Stimulated activated CD8-positive, alpha-beta memory T cell treated with anti-CD3 and anti-CD28 coated beads, Interleukin-4, amount 100 ng/mL, for 48 hours (primary cell): Measurements from ENCODE around the gene MLH3.

Experiments used
- DNase-seq: peaks from one replicate; pipeline ENCODE4 v3.0.0-alpha.2; 2020

Gene MLH3

DNA sequence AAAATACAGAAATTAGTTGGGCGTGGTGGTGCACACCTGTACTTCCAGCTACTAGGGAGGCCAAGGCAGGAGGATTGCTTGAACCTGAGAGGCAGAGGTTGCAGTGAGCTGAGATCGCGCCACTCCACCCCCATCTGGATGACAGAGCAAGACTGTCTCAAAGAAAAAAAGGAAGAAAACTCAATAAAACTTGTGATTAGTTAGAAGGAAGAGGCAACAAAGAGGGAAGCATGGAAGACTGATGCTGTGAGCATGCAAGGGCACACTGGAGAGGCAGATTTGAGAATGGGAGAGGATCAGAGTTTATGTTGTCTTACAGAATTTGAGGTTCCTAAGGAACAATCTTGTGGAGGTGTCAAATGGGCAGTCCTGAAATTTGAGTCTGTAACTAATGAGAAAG, 15.4 kb upstream of the MLH3 start:
- no peak for DNase-seq

DNA sequence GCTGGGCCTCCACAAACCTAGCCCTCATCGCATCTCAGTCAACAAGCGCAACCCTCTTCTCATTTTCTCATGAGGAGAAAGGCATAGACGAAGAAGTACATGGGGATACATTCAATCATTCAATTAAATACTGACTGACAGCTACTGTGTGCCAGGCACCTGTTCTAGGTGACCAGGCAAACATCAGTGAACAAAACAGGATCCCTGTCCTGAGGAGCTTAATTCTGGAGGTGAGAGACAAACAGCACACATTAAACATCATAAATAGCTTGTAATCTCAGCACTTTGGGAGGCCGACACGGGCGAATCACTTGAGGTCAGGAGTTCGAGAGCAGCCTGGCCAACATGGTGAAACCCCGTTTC, 12.9 kb upstream of the MLH3 start:
- no peak for DNase-seq

DNA sequence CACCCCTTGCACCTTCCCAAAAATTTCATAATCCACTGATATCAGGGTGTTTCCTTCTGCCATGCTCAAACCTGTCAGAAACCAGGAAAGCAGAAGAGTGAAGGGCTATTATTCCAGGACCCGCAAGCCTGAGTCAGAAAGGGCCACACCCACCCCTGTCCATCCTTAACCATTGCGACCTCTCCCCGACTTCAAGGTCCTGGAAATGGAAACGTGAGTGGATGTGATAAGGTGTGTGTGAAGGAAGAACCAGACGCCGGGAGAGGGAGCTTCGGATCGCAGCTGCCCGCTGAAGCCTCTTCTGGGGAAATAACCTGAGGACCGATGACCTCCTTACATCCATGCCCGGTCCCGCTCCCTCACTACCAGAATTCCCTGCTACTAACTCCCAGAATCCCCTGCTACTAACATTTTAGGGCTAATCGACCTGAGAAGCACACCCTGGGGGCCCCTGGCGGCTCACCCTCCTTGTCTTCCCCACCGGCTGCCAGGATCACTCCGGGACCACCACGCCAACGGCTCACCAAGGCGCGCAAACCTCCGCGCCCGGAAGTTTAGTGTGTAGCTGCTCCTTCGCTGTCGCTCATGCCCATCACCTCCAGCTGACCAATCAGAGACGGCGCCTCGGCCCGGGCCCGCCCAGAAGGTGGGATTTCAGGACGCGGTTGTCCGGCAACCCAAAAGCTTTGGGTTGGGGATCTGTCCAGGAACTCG, 12.4 kb upstream of the MLH3 start, which contains the start of gene ACYP1:
Gene ACYP1, minus strand, starts transcription at position 534 of the 714 bp plus-strand sequence. Its CDS starts 471 bp downstream, at position 63.
- DNase-seq = peak; percentile 96

GRCh38 chr14:75063013-75063412, 11.7 kb upstream of the MLH3 start:
- DNase-seq = no peak

DNA sequence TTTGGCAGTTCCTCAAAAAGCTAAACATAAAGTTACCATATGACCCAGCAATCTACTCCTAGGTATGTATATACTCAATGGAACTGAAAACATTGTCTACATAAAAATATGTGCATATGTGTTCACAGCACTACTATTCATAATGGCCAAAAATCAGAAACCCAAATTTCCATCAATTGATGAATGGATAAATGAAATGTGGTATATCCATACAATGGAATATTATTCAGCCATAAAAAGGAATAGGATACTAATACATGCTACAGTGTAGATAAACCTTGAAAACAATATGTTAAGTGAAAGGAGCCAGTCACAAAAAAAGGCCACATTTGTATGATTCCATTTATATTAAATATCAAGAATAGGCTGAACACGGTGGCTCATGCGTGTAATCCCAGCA, 9.2 kb upstream of the MLH3 start:
- DNase-seq = no peak

DNA sequence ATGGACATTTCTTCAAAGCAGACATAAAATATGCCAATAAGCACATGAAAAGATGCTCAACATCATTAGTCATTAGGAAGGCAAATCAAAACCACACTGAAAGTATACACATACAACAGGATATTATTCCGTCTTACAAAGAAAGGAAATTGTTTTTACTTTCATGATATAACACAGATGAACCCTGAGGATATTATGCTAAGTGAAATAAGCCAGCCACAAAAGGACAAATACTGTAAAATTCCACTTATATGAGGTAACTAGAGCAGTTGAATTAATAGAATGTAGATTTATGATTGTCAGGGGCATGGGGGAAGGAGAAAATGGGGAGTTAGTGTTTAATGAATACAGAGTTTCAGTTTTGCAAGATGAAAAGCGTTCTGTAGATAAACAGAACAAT, 8.4 kb upstream of the MLH3 start:
- DNase-seq = no peak

DNA sequence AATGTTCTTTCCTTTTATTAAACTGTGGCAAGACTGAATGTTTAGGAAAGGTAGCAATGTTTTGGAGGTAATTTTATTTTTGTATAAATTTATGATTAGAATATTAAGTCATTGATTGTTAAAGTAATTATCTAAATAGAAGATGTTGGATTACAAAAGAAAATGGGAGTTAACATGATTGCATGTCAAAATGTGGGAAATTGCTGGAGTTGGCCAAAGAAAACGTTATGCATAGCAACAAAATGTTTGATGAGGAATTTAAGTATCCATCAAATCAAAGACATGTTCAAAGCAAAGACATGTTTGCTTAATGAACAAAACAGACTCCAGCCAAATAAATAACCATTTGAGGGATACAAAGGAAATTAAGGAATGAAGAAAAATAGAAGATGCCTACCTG, 3.2 kb upstream of the MLH3 start:
- DNase-seq = no peak

DNA sequence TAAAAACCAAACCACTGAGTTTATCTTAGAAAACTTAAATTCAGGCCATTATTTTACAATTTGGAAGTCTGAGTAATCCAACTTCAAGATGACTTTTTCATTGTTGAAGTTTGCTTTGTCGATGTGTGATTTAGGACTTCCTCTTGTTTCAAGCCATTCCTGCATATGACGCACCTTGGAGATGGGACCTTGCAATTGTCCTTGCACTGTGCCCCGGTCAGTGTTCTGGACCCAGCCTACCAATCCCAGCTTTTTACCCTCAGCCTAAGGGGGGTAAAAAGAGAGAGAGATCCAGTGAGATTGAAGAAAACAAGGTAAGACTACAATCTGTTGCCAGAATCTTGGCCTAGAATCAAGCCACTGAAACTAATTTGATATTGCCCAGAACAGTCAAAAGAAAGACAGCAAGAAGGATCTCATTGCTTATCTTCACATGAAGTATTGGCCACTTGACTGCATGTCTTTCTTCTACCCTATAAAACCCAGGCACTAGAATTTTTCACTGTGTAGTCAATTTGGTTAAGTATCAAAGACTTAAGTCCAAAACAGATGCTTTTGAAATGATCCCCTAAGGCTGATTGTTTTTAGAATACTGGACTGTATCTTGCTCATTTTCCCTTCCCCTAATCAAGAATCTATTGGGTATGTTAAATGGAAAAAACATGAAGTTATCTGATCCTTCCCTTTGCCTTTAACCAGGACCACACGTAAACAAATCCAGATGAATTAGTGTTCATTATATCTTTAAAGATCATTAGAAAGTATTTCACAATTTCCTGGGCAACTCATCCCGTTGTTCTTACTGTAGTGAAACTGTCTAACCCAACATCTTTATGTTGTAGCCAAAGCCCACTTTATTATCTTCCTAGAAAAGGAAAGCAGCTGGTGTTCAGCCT, 2.4 kb upstream of the MLH3 start:
- no peak for DNase-seq

- no peak for DNase-seq
These were observed 261 bp upstream of the MLH3 start for GRCh38 chr14:75051556-75051899.

DNA sequence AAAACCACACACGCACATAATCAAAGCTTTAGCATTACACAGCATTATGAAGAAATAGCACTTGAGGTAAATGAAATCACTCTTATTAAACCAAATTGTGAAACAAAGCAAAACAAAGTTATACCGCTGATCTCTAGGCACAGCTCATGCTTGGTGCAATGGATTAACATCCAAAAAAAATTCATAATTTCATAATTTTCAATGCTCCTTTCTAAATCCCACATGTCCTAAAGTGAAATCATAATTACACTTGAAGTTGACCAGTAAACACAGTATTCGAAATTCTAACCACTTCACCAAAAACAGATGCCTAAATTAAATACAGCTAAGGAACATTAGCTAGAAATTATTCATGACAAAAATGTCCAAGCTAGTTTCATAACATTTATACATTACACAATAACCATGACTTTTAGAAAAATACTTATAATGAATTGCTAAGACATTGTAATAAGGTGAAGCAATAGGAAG, 1.5 kb downstream of the MLH3 start:
- no peak for DNase-seq

- DNase-seq = no peak
These were observed 2.1 kb downstream of the MLH3 start for GRCh38 chr14:75049136-75049535.

GRCh38 chr14:75048101-75048500, 3.2 kb downstream of the MLH3 start:
- no peak for DNase-seq

- no peak for DNase-seq
These were observed 3.8 kb downstream of the MLH3 start for GRCh38 chr14:75047506-75047905.

GRCh38 chr14:75046899-75047298, 4.4 kb downstream of the MLH3 start:
- no peak for DNase-seq

- no peak for DNase-seq
These were observed 5.0 kb downstream of the MLH3 start for GRCh38 chr14:75046275-75046674.

DNA sequence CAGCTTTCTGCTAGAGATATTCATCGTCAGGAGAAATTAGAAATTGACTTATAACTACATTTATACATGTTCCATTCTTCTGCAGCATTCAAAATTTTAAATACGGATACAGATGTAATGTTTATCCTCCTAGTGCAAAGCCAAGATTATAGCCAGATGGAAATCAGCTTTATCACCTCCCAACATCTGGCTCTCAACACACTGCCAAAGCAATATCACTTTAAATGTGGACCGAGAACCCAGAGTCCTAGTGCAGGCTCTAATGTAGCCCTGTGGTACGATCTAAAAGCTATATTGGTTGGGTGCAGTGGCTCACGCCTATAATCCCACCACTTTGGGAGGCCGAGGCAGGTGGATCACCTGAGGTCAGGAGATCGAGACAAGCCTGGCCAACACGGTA, 6.5 kb downstream of the MLH3 start:
- DNase-seq = no peak

DNA sequence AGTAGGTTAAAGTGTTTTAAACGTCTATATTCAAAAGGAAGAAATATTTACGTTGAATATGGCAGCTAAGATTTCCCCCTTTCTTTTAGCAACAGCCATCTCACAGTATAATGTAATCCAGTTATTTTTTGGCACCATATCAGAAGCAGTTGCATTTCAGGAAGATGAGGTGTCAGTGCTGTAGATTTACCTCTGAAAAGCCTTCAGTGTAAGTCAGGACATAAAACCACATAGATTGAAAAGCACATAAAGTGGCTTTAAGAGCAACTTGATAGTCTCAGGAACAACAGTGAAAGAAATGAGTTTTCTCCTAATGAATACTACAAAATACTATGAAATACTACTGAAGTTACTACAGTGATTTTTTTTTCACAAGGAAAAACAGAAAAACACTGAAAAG, 6.9 kb downstream of the MLH3 start:
- no peak for DNase-seq

GRCh38 chr14:75042035-75042434, 9.2 kb downstream of the MLH3 start:
- DNase-seq = no peak

DNA sequence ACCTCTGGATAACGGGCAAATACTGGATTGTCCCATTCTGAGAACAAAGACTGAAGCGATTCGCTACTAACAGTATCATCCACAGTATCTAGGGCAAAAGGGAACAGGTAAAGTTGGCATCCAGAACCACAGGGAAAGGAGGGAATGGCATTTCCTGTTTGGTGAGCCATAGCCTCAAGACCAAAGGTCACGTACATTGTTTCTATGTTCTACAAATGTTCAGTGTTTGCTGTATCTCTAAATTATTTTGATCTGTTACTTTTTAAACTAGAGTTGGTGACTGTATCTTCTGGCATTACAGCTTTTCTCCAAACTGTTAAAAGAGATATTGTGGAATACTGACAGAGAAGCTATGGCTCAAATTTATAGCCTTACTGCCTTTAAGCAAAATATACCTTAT, 9.7 kb downstream of the MLH3 start:
- no peak for DNase-seq

GRCh38 chr14:75040959-75041358, 10.3 kb downstream of the MLH3 start:
- no peak for DNase-seq

DNA sequence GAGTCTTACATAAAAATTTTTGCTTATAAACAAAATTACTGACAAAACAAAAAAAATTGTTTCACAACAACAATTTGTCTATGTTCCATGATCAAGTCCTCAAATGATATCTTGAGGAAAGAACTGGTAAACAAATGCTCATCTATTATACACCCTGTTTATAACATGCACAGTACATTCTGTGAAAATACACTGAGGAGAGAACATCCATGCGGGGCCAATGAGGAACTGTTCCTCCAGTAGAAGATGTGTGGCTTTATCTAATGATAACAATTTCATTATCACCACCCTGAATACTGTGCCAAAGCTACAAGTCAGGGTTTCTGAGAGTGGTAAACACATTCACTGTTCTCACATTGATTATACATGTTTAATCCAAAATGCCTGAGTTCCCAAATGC, 10.8 kb downstream of the MLH3 start:
- DNase-seq = no peak

DNA sequence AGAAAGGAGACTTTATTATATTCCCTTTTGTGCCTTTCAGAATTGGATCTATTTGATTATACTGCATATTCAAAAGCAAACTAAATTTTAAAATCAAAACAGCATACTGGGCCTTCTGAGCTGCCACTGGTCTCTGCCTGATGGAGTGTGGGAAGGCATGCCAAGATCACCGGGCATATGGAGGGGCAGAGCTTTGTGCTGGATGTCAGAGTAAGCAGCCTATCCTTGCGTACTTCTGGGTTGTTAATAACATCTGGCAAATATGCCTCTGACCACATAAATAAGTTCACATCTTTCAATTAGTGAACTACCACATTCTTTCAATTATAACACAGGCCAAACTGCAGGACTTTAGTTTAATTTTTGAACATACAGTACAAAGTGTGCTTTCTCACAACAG, 18.3 kb downstream of the MLH3 start:
- no peak for DNase-seq

DNA sequence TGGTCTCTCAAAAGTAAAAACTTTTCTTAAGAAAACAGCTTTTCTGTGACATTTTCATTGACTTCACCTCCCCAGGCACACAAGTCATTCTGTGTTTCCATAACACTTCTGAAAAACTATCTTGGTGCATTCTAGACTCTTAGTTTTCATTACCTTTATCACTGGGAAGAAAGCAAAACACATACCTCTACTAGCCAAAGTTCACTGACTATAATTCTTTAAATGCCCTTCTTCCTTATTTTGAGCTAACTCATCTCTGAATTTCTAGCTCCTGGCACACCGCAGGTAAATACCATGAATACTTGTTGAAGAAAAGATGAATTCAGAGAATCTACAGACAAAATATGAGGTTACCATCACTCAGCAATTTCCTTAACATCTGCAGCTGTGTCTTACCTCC, 21.1 kb downstream of the MLH3 start:
- no peak for DNase-seq

- no peak for DNase-seq
These were observed 25.4 kb downstream of the MLH3 start for GRCh38 chr14:75025876-75026275.
